ENCODE results near the gene EDARADD.
A peak's percentile ranks its signal among the peaks of the same experiment; 100 is the strongest.
"Not testable (repeated sequence)": the region's sequence is repeated elsewhere in the genome, so short reads cannot be mapped to it uniquely, and the experiment has no call there.

The EDARADD gene

DNA sequence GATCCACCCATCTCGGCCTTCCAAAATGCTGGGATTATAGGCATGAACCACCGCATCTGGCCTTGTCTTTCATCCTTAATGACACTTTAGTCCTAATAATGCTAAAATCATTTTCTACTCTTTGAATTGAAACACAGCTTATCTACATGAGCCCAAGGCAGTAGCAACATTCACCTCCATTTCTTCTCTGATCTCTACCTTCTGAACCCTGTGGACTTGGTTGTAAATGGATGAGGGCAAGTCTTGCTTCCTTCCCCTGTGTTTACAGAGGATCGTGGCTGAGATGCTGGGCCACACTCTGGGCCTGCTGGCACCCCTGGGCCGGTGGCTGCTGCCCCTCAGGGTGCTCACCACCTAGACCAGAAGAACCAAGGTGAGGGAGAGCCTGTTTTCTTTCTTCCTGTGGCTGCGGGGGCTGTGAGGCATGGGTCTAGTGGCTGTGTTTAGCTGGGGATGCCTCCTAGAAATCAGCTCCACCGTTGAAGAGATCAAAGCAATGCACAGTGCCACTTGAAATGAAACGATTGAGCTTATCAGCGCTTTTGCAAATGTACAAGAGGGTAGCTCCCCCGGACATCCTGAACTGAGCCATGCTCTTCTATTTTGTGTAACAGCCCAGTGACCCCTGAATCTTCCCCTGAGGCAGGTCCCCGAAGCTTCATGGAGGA lies 97.5 kb downstream of the EDARADD start:
- DNase-seq: no peak

DNA sequence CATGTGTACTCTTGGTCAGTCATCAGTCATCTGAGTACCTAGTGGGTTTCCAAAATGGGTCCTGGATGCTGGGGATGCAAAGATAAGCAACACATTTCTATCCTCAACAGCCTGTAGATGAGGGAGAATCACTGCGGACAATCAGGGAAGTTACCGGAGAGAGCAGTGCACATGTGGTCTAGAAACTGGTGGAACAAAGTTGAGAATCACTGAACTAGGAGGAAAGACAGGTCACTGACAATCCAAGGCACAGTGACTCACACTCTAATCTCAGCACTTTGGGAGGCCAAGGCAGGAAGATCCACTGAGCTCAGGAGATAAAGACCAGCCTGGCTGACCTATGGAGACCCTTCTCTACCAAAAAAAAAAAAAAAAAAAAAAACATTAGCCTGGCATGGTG lies 98.3 kb downstream of the EDARADD start:
- DNase-seq: no peak

DNA sequence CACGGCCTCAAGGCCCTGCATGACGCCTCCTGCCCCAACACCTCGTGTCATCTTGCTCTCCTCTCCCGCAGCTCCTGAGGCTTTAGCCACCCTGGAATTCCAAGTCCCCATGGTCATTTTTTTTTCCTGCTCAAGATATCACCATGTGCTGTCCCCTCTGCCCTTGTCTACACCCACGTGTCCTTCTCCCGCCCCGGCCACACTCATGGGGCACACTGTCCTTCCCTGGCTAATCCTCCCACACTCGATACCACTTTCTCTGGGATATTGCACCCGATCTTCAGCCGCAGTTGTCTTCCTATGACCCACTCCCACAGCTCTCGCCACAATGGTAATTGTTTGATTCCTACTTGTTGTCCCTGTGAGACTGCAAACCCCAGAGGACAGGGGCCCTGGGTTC lies 100.0 kb downstream of the EDARADD start:
- DNase-seq: no peak

DNA sequence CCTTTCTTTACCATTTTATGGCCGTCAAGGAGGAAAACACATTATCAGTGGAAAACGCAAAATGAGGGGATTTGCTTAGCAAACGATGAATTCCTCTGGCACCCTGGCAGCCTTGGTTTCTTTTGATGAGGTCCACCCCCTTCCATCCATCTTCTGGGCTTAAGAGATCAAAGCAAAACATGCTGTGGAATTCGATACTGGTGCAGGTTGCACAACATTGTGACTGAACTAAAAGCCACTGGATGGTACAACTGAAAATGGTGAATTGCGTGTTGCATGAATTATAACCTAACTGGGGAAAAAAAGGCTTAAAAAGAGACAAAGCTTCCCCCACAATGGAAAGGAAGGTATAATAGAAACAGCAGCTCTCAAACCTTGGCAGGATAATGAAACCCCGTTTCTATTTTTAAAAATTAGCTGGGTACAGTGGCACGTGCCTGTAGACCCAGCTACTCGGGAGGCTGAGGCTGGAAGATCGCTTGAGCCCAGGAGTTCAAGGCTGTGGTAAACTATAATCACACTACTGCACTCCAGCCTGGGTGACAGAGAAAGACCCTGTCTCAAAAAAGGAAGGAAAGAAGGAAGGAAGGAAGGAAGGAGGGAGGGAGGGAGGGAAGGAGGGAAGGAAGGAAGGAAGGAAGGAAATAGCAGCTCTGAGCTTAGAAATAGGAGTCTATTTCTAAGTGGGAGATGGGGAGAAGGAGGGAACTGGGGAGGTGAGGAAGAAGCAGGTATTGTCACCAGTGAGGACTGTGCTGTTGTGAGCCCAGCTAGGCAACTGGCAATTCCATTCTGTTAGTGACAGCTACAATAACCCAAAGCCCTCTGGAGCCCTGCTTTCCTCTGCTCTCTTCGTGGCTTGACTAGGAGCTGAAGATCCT lies 100.7 kb downstream of the EDARADD start:
- no peak for DNase-seq

DNA sequence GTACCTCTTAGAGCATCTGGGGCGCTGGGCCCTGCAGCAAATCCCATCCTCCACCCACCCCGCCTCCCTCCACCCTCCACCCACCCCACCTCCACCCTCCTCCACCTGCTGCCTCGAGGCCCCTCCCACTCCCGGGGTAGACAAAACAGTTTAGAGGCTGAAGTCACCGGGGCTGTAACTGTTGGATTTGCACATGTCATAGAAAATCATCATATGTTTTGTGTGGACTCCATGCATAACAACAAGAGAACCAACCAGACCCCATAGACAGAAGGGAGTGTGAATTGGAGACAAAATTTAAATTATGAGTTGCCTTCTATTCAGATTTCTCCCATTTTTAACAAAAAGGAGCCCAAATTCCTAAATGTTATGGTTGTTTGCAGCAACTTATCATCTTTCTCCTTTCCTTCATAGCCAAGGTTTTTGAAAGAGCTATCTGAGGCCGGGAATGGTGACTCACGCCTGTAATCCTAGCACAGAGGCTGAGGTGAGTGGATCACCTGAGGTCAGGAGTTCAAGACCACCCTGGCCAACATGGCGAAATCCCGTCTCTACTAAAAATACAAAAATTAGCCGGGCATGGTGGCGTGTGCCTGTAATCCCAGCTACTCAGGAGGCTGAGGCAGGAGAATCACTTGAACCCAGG lies 101.5 kb downstream of the EDARADD start:
- DNase-seq: no peak

DNA sequence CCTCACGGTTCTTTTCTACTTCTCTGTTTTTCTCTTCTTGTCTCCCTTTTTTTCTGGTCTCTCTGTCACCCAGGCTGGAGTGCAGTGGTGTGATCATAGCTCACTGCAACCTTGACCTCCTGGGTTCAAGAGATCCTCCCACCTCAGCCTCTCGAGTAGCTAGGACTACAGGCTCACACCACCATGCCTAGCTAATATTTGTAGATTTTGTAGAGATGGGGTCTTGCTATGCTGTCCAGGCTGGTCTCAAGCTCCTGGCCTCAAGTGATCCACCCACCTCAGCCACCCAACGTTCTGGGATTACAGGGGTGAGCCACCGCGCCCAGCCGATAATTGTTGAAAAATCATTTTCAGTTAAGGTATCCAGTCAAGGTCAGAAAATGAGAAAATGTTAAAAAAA lies 103.8 kb downstream of the EDARADD start:
- DNase-seq: no peak

DNA sequence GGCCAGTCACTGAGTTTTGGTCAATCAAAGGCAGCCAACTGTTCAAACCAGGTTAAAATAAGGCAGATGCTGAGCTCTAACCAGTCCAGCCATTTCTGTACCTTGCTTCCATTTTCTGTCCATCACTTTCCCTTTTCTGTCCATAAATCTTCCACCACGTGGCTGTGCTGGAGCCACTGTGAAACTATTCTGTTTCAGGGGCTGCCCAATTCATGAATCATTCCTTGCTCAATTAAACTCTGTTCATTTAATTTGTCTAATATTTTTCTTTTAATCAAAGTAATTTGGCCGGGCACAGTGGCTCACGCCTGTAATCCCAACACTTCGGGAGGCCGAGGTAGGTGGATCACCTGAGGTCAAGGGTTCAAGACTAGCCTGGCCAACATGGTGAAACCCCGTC lies 107.0 kb downstream of the EDARADD start:
- no peak for DNase-seq

DNA sequence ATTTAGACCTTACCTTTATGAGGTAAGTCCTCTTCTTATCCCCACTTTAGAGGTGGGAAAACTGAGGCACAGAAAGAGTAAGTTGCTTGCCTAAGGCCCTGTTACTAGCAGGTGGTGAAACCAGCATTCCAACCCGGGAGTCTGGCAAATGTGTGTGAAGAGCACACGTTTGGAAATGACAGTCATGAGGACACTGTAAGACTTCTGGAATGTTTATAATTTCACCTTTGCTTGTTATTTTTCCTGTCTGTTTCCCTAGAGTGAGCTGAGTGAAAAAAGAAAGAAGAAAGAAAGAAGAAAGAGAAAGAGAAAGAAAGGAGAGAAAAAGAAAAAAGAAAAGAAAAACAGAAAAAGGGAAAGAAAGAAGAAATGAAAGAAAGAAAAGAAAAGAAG lies 108.5 kb downstream of the EDARADD start:
- DNase-seq: no peak

DNA sequence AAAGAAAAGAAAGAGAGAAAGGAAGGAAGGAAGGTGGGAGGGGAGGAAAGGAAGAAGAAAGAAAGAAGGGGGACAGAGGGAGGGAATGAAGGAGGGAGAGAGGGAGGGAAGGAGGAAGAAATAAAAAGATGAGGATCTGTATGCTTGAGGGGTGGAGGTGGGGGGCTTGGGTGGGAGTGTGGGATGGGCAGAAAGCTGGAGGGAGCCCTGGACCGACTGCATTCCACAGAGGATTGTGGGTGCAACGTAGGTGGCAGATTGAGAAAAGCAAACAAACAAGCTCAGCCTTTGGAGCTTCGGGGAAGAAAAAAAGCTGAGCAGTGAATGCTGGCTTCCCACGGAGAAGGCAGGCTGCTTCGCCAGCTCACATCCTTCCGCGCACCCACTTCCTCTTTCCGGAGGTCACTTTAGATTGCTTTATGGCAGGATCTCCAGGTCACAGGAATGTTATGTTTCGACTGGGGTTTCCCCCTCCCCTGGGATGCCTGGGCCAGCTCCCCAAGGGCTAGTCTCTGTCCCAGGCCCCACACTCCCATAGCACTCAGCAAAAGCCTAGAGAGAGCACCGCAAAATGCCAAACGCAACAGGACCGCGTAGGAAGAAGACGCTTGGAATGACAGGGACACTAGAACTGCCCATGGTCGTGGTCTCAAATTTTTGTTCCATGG lies 109.0 kb downstream of the EDARADD start:
- DNase-seq: peak; percentile 31

DNA sequence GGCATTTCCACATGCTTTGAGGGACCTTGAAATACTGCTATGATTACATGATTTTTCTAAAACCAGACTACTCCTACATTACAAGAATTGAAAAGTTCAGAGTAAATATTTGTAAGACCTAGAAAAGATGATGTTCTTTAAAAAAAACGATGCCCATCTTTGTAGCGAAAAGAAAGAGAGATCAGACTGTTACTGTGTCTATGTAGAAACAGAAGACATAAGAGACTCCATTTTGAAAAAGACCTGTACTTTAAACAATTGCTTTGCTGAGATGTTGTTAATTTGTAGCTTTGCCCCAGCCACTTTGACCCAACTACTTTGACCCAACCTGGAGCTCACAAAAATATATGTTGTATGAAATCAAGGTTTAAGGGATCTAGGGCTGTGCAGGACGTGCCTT lies 110.3 kb downstream of the EDARADD start:
- DNase-seq: not testable (repeated sequence)

DNA sequence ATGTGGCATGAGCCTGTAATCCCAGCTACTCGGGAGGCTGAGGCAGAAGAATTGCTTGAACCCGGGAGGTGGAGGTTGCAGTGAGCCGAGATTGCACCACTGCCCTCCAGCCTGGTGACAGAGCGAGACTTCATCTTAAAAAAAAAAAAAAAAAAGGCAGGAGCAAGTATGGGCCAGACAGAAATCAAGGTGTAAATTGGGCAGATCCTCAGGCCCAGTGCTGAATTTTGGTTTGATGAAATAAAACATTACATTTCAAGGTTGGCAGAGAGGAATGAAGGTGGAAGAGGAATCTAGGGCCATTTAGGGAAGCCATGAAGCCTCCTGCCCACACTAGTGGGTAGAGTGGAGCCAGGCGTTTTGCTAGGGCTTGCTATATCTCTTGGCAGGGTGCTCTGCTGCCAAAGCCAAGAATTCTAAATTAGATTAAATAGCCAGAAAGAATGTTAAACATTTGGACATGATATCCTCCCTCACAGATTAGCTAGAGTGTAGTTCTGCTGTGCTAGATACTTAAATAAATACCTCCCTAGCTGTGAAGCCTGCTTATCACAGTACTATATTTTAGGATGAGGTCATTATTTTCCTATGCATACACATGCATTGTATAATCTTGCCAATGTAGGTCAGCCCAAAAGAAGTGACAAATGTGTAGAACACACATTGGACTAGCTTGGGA lies 113.1 kb downstream of the EDARADD start:
- DNase-seq: peak; percentile 21

DNA sequence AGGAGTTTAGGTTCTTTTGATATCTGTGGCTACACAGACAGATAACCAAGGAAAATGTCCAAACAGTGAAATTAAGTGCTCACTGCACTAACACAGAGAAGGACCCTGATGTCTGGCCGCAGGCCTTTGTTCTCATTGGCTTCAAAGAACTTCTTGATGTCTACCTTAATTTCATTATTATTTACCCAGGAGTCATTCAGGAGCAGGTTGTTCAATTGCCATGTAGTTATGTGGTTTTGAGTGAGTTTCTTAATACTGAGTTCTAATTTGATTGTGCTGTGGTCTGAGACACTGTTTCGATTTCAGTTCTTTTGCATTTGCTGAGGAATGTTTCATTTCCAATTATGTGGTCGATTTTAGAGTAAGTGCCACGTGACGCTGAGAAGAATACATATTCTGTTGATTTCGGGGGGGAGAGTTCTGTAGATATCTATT lies 114.5 kb downstream of the EDARADD start:
- DNase-seq: peak; percentile 79

DNA sequence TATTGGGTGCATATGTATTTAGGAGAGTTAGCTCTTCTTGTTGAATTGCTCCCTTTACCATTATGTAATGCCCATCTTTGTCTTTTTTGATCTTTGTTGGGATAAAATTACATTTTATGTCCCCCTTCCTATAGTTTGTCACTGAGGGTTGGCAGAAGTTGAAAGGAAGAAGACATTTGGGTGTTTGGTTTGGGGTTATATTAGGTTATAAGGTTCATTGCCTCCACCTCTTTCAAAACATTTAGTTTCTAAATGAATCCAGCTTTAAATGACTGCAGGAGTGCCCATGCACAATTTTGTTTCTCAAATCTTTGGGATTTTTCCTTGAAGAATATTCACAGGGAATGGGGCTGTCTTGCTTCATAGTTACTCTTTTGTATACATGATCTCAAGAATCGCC lies 115.1 kb downstream of the EDARADD start:
- DNase-seq: no peak

DNA sequence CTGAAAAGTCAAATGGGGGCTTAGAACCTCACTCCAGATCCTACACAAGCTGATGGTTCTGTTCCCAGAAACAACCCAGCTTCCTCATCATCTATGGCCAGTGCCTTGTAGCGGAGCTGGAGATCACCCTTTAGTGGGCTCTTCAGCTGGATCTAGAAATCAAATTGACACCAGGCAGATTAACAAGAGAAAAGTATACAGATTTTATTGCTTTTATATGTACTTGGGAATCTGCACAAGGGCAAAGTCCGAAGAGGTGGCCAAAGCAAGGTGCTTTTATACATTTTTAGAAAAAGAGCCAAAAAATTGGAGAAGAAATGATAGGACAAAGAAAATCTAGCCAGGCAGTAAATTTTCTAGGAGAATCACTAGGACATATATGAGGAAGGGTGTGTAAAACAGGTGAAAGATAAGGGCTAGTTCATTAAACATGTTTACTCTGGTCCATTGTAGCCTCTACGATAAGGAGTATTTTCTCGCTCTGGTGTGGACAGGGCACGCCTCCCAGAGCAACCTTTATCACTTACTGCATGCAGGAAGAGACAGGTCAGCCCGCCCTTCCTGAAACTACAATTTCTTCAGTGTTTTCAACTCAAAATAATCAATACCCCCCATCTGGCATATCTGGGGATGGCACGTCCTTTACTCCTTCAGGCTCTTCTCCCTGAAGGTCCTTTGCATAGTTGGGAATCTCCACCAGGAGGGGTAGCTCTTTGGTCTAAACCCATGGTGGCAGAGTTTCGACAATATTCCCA lies 115.7 kb downstream of the EDARADD start:
- no peak for DNase-seq

DNA sequence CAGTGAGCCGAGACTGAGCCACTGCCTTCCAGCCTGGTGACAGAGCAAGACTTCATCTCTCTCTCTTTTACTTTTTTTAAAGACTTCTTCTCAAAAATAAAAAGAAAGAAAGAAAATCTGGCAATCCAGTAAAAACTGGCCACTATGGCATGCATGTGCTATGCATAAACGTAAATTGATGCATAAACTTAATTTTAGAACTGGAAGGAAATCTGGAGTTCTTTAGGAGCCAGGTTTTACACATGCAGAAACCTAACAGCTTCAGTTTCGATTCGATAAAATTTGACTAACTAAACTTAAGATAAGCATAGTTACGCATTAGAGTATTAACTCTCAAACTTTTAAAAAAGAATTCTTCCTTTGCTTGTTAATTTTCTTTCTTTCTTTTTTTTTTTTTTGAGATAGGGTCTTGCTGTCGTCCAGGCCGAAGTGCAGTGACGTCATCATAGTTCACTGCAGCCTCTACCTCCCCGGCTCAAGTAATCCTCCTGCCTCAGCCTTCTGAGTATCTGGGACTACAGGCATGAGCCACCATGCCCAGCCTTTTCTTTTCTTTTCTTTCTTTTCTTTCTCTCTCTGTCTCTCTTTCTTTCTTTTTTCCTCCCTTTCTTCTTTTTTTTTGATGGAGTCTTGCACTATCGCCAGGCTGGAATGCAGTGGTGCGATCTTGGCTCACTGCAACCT lies 117.8 kb downstream of the EDARADD start:
- DNase-seq: no peak

DNA sequence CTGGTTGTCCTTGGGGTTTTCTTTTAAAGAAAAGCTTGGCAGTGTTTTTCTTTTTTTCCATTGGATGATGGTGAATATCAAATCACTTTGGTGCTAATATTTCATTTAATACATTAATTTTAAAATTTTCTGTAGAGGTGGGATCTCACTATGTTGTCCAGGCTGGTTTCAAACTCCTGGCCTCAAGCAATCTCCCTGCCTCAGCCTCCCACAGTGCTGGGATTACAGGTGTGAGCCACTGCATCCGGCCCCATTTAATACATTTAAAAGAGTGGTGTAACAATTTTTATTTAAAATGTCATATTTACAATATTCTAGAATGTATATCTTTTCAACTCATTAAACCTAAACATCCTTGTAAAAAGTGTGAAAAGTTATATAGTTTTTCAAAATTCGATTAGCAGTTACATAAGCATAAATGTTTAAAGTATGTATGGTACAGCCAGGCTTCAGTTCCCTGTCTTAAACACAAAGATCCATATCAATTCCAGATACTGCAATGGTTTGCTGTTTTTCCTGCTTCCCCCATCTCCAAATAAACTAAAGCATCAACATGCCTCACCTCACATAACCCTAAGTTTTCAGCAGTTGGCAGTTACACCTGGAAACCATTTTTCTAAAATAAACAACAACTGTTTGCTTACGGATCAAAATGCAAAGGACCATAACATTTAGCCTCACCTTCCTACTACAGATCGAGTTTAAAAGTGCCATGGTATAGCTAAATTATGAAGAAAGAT lies 120.8 kb downstream of the EDARADD start:
- no peak for DNase-seq

DNA sequence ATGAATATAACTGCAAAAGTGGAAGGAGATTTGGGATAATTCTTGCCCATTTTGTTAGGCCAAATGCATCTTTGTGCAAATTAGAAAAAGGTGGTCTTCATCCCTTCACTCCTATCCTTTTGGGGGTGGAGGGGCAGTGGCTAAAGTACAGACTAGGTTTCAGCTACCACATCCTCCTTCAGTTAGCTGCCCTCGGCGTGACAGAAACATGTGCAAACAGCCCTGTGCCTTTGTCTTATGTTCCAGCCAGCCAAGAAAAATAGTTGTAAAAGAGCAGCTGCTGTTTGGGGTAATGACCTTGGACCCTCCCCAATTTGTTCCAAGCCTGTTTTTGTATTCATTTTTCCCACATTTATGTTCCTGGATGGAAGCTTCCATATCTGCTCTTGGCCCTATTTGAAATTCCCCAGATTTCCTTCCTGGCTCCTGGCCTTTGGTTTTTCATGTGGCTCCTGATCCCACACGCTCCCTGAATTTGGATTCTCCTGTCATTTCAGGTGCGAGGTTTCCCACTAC lies 121.4 kb downstream of the EDARADD start:
- no peak for DNase-seq

DNA sequence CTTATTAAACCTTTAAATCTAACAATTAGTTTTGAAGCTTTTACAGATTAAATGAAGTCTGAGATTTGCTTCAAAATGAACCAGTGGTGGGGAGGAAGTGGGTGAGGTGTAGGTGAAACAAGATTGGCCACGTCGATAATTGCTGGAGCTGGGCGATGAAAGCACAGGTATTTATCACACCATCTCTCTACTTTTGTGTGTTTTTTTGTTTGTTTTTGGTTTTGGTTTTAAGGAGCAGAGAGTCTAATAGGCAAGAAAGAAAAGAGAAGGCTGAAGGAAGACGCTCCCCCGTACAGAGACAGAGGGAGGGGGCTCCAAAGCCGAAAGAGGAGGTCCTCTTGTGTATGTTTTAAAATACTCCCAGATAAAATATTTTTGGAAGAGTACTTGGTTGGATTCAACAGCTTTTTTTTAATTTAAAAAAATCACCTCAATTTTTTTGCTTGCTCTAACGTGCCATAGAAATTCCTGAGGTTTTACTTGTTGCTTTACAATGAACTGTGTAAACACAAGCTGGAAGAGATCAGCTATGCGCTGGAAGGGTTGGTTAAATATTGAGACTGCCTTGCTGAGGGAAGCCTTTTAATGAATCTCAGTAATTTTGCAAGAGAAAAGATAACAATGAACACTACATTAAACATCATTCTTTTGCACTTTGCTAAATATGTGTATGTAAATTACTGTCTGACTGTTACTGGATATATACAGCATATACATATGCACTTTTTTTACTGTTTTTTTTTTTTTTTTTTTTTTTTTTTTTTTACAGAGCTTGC lies 123.0 kb downstream of the EDARADD start:
- peak; percentile 45 for DNase-seq

DNA sequence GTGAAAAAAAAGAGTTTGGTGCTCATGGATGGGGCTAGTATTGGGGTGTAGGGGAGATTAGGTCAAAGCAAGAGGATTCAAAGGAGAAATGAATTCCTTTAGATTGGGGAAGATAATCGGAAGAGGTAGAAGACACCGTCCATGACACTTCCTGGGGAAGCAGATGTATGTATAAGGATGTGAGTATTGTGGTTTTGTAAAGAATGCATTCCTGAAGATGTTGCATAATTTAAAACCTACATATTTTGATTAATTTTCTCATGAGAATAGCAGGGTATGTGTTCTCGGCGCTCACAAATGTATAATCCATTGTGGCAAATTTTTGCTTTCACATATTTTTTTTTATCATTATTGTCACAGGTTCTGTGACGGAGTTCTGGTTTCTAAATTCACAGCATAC lies 124.2 kb downstream of the EDARADD start:
- DNase-seq: no peak

Measured in activated CD4-positive, alpha-beta T cell treated with anti-CD3 and anti-CD28 coated beads, Interleukin-2, amount 50 U/mL, for 16 hours (primary cell).